ENCODE data around the gene MYO1D. TPM values are rescaled to one million over a fixed set of nuclear protein-coding genes. Genes with fewer than 3 reads are reported as not detected.

Gene MYO1D
- total and polyA plus RNA-seq, 9 donors = 20.9 to 62.2 (median 53.8) TPM

- TF ChIP-seq CTCF (IDR thresholded peaks at IDR 0.05) (no peak), EP300 (IDR thresholded peaks at IDR 0.05) (no peak)
- Histone ChIP-seq H3K4me1 (ENCODE audit: insufficient read depth) (peaks cover 4% of the 10 kb centered on the region), H3K27ac (no peak overlapping the region), H3K36me3 (no peaks in the 10 kb centered on the region), H3K27me3 (no peaks in the 10 kb centered on the region), H3K9me3 (no peaks in the 10 kb centered on the region), H3K4me3 (no peak overlapping the region)
- WGBS, 3 donors = 14 to 32% (median 18%) methylated on average over 6 of the region's 6 CpGs
- intact Hi-C loops (cut with DNase I) = loop anchor here in 2 of 4 donors (10.0 kb wide), 3 partner anchors 62 to 122 kb away; no protein-coding TSS in a partner anchor
- no peak for DNase-seq
These were observed 250.5 kb downstream of the MYO1D start for GRCh38 chr17:32626379-32626791.

DNA sequence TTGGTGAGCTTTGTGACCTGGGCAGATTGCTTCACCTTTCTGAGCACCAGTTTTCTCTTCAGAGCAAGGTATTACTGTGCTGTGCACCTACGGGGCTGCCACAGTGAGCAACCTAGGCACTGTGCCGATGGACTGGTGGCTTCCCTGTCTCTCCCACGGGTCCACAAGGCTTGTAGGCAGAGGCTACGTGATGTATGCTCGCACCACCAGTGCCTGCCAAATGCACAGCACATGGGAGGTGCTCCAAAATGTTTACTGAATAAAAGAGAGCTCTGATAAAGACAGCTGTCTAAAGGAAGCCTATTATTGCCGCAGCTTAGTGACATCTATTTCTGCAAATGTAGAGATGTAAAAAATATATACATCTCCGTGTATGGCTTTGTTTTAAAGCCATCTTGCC lies 251.0 kb downstream of the MYO1D start:
- Histone ChIP-seq H3K4me1 (ENCODE audit: insufficient read depth) (peaks cover 4% of the 10 kb centered on the region), H3K4me3 (no peak overlapping the region), H3K27ac (no peak overlapping the region), H3K36me3 (no peaks in the 10 kb centered on the region), H3K27me3 (no peaks in the 10 kb centered on the region), H3K9me3 (no peaks in the 10 kb centered on the region)
- 33 to 70% (median 49%) methylated on average over 5 to 7 of the region's 7 CpGs for WGBS, 3 donors
- TF ChIP-seq EP300 (IDR thresholded peaks at IDR 0.05) = no peak
- no peak for DNase-seq
- intact Hi-C loops (cut with DNase I) = loop anchor here in 2 of 4 donors (10.0 kb wide), 3 partner anchors 61 to 121 kb away; no protein-coding TSS in a partner anchor

DNA sequence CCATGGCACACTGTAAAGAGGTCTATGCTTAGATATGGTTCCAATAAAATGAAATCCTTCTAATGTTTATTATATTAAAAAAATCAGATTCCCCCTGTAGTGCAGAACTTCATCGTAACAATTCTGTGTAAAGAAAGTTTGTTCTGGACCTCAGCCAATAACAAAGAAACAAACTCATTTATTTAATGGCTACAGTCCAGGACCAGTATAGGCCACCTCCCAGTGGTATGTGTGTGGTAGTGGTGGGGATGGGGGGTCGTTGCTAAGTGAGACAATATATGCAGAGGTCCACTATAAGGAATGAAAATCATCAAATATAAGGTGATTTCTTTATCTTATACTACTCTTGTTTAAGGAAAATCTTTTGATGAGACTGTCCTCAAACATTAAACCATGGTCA lies 253.7 kb downstream of the MYO1D start:
- DNase-seq = no peak
- no peak overlapping the region for H3K27ac ChIP-seq
- peaks cover 4% of the 10 kb centered on the region for H3K4me1 ChIP-seq (ENCODE audit: insufficient read depth)
- no peak overlapping the region for H3K4me3 ChIP-seq
- no peaks in the 10 kb centered on the region for H3K27me3 ChIP-seq
- no peaks in the 10 kb centered on the region for H3K9me3 ChIP-seq
- 57 to 69% (median 65%) methylated on average over 2 of the region's 2 CpGs for WGBS, 3 donors
- TF ChIP-seq CTCF (IDR thresholded peaks at IDR 0.05) (no peak), POLR2A (IDR thresholded peaks at IDR 0.05) (no peak), EP300 (IDR thresholded peaks at IDR 0.05) (no peak)
- H3K36me3 ChIP-seq = no peaks in the 10 kb centered on the region
- intact Hi-C loops (cut with DNase I) = loop anchor here in 2 of 4 donors (10.0 kb wide), 3 partner anchors 58 to 118 kb away; no protein-coding TSS in a partner anchor

DNA sequence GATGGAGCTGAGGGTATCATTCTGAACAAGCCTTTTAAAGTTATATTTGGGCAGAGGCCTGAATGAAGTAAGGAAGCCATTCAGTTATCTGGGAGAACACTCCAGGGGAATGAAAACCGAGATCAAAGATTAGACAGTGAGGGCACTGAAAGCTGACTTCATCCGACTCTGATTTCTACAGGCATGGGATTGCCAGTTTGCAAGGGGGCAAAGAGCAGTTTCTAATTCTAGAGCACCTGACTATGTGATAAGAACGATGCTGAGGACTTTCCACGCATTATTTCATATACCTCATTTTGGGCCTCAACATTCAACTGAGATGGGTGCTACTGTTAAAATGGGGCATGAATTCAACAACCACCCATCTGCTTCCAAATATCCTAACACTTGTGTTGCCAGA lies 254.4 kb downstream of the MYO1D start:
- TF ChIP-seq POLR2A (IDR thresholded peaks at IDR 0.05) (no peak), EP300 (IDR thresholded peaks at IDR 0.05) (no peak), CTCF (IDR thresholded peaks at IDR 0.05) (no peak)
- WGBS, 3 donors = 94 to 96% (median 95%) methylated on average over 4 of the region's 4 CpGs

GRCh38 chr17:32621612-32622312 lies 255.2 kb downstream of the MYO1D start:
- no peaks in the 10 kb centered on the region for H3K4me1 ChIP-seq (ENCODE audit: insufficient read depth)
- WGBS, 3 donors = 78 to 86% (median 85%) methylated on average over 3 of the region's 3 CpGs
- no peaks in the 10 kb centered on the region for H3K27me3 ChIP-seq
- TF ChIP-seq CTCF (IDR thresholded peaks at IDR 0.05) = no peak
- TF ChIP-seq POLR2A (IDR thresholded peaks at IDR 0.05) = no peak
- TF ChIP-seq EP300 (IDR thresholded peaks at IDR 0.05) = no peak
- H3K4me3 ChIP-seq = no peak overlapping the region
- intact Hi-C loops (cut with DNase I) = loop anchor here in 2 of 4 donors (10.0 kb wide), 3 partner anchors 57 to 117 kb away; no protein-coding TSS in a partner anchor
- H3K9me3 ChIP-seq = no peaks in the 10 kb centered on the region
- no peaks in the 10 kb centered on the region for H3K36me3 ChIP-seq
- H3K27ac ChIP-seq = no peak overlapping the region
- no peak for DNase-seq

More for the DNA sequence above, 254.4 kb downstream of the MYO1D start:
- no peaks in the 10 kb centered on the region for H3K36me3 ChIP-seq
- H3K27me3 ChIP-seq = no peaks in the 10 kb centered on the region
- no peak for DNase-seq
- H3K4me3 ChIP-seq = no peak overlapping the region
- no peaks in the 10 kb centered on the region for H3K9me3 ChIP-seq
- H3K4me1 ChIP-seq (ENCODE audit: insufficient read depth) = peaks cover 2% of the 10 kb centered on the region
- no peak overlapping the region for H3K27ac ChIP-seq
- intact Hi-C loops (cut with DNase I) = loop anchor here in 2 of 4 donors (10.0 kb wide), 3 partner anchors 58 to 118 kb away; no protein-coding TSS in a partner anchor
